Pancreas (tissue), 10 donors: ENCODE measurements around the gene SHC3. TPM values are rescaled to one million over a fixed set of nuclear protein-coding genes. Genes with fewer than 3 reads are reported as not detected.

ENCODE experiments used
- ATAC-seq, 4 donors: fragments of 200-7000 bp; cut with Tn5 transposase; one replicate each; pipeline versions ENCODE4 v1.8.0 to v1.9.1; 2020; ENCODE audit warnings: mild to moderate bottlenecking in 4 of 4, moderate library complexity in 4 of 4
- DNase-seq, 6 donors: peaks; one replicate each; pipeline ENCODE4 v3.0.0-alpha.2; 2020
- FAIRE-seq: peaks from 2 replicates; lab custom pipeline; 2012; peaks lifted over from hg19 to GRCh38; lab: Jason Lieb, UNC
- H3K27ac ChIP-seq, 4 donors: fragments of 200-600 bp; sonication (generic); 1 replicate in 3 of 4; 2 replicates in 1 of 4; pipeline versions ENCODE4 v1.5.0 to v1.8.0; 2020
- H3K27me3 ChIP-seq, 4 donors: fragments of 200-600 bp; one replicate each; pipeline ENCODE4 v1.8.0; 2021
- H3K36me3 ChIP-seq, 3 donors: fragments of 200-600 bp; sonication (generic) in 1 of 3; one replicate each; pipeline versions ENCODE4 v1.5.0 to v1.8.0; 2020 to 2021
- H3K4me1 ChIP-seq, 3 donors: fragments of 200-600 bp; one replicate each; pipeline ENCODE4 v1.8.0; 2021
- H3K4me3 ChIP-seq, 4 donors: fragments of 200-600 bp; sonication (generic) in 2 of 4; one replicate each; pipeline versions ENCODE4 v1.5.0 to v1.8.0; 2020 to 2021
- H3K9me3 ChIP-seq, 4 donors: fragments of 200-600 bp; one replicate each; pipeline ENCODE4 v1.8.0; 2021
- CTCF ChIP-seq, 4 donors: fragments of 200-600 bp; sonication (generic) in 3 of 4; IDR thresholded peaks; one replicate each; pipeline versions ENCODE4 v1.5.0 to v1.8.0; 2021; ENCODE audit warnings: antibody characterized with exemption in 4 of 4
- WGBS, 2 donors: extraction: QIAGEN DNeasy Blood & Tissue Kit; methylation state at CpG; one replicate each; pipeline ENCODE4 v1.1.7; 2013; 5-methylcytosine and 5-hydroxymethylcytosine counted together
- intact Hi-C, 3 donors: fragments of 100-400 bp; cut with DNase I; formaldehyde crosslinking; loops; one replicate each; pipeline versions ENCODE4 v1.11.1 to v1.14.2; 2022
- polyA plus RNA-seq, 2 donors: library from polyadenylated mRNA; stranded (reverse); fragments of 200-250 nt; gene quantifications; one replicate each; pipeline ENCODE4 v1.2.3, GENCODE V29; 2013
- total RNA-seq, 6 donors: library from RNA; stranded (reverse); fragmentation: NEBNext Ultra II Directional in 4 of 6; extraction: Animal tissue kit (Norgen Biotek cat#: 25700) in 4 of 6; gene quantifications; one replicate each; pipeline versions ENCODE4 v1.2.1 to v1.2.4, GENCODE V29; 2021 to 2023
- donor health status: healthy with polysubstance abuse.
- donor health status: DM: no; HTN: no; CAD: no; lungs with moderate emphysema.
- donor health status: DM: no; HTN: no; CAD: no.
- donor health status: control.
- donor health status: control.
- donor health status: Bipolar disorder and iron deficiency.
- donor health status: DM: yes; HTN: yes; CAD: no.
- donor health status: DM: no; HTN: no; CAD: no.
- donor health status: DM: no; HTN: no; CAD: no.
- donor health status: DM: yes; HTN: yes; CAD: no.

The SHC3 gene
- total and polyA plus RNA-seq, 8 donors, result 0.19 to 6.3 (median 1.8) TPM

- WGBS, 2 donors, result 23 to 27% methylated on average over 9 of the region's 9 CpGs
- DNase-seq, result peak in 5 of 6 donors; percentile 65 to 84 (median 78)
Measured at GRCh38 chr9:88998911-88999310, 179.7 kb downstream of the SHC3 start.

DNA sequence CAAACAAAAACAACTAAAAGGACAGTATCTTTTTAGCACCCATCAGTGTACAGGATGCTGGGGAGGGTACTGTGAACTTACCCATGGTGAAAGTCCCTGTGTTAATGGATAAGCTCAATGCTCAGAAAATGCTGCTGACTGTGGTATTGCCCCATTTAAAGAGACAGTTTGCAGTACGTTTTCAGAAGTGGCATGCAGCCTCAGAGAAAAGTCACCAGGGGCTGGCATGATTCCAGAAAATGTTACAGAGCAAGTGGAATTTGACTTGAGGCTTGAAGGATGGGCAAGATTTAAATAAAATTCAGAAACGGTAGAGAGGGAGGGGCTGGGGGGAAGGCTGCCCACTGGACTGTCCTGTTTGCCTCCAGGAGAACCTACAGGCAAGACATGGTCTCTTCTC lies 180.1 kb downstream of the SHC3 start:
- 12 to 13% methylated on average over 2 of the region's 2 CpGs for WGBS, 2 donors
- no peak for ATAC-seq
- TF ChIP-seq CTCF (IDR thresholded peaks at IDR 0.05), result no peak
- H3K4me3 ChIP-seq, result no peak overlapping the region
- H3K9me3 ChIP-seq, result no peaks in the 10 kb centered on the region
- H3K27me3 ChIP-seq, result no peaks in the 10 kb centered on the region
- H3K4me1 ChIP-seq, result peaks cover 0 to 14% (median 8%) of the 10 kb centered on the region in 3 donors
- H3K36me3 ChIP-seq, result no peaks in the 10 kb centered on the region
- no peak for FAIRE-seq
- no peak overlapping the region for H3K27ac ChIP-seq
- DNase-seq, result no peak
- intact Hi-C loops, result loop anchor here in 1 of 3 donors (10.0 kb wide), 1 partner anchor 274 kb away; no protein-coding TSS in a partner anchor

More at GRCh38 chr9:88998911-88999310, 179.7 kb downstream of the SHC3 start:
- ATAC-seq (peak; percentile 64 to 81 (median 78)), FAIRE-seq (no peak)
- no peak overlapping the region for H3K27ac ChIP-seq
- no peaks in the 10 kb centered on the region for H3K36me3 ChIP-seq
- H3K4me3 ChIP-seq, result no peak overlapping the region
- peaks cover 0 to 14% (median 8%) of the 10 kb centered on the region in 3 donors for H3K4me1 ChIP-seq
- no peaks in the 10 kb centered on the region for H3K9me3 ChIP-seq
- intact Hi-C loops, result loop anchor here in 1 of 3 donors (10.0 kb wide), 1 partner anchor 274 kb away; no protein-coding TSS in a partner anchor
- H3K27me3 ChIP-seq, result no peaks in the 10 kb centered on the region
- TF ChIP-seq CTCF (IDR thresholded peaks at IDR 0.05), result no peak

GRCh38 chr9:88997646-88998045 lies 181.0 kb downstream of the SHC3 start:
- no peak for DNase-seq
- no peak overlapping the region for H3K27ac ChIP-seq
- TF ChIP-seq CTCF (IDR thresholded peaks at IDR 0.05), result no peak
- intact Hi-C loops, result loop anchor here in 1 of 3 donors (10.0 kb wide), 1 partner anchor 273 kb away; no protein-coding TSS in a partner anchor
- H3K9me3 ChIP-seq, result no peaks in the 10 kb centered on the region
- no peak overlapping the region for H3K4me3 ChIP-seq
- WGBS, 2 donors, result 85 to 87% methylated on average over 8 of the region's 8 CpGs
- peaks cover 0 to 21% (median 8%) of the 10 kb centered on the region in 3 donors for H3K4me1 ChIP-seq
- no peaks in the 10 kb centered on the region for H3K36me3 ChIP-seq
- no peak for FAIRE-seq
- H3K27me3 ChIP-seq, result no peaks in the 10 kb centered on the region
- no peak for ATAC-seq

GRCh38 chr9:88996921-88997235 lies 181.7 kb downstream of the SHC3 start:
- no peaks in the 10 kb centered on the region for H3K36me3 ChIP-seq
- WGBS, 2 donors, result 79 to 90% methylated on average over 4 of the region's 4 CpGs
- no peak for TF ChIP-seq CTCF (IDR thresholded peaks at IDR 0.05)
- no peak for ATAC-seq
- no peak for DNase-seq
- H3K4me1 ChIP-seq, result peaks cover 0 to 28% (median 8%) of the 10 kb centered on the region in 3 donors
- H3K27me3 ChIP-seq, result no peaks in the 10 kb centered on the region
- no peak for FAIRE-seq
- no peak overlapping the region for H3K27ac ChIP-seq
- intact Hi-C loops, result loop anchor here in 1 of 3 donors (10.0 kb wide), 1 partner anchor 272 kb away; no protein-coding TSS in a partner anchor
- no peak overlapping the region for H3K4me3 ChIP-seq
- H3K9me3 ChIP-seq, result no peaks in the 10 kb centered on the region
